Stromal cell of bone marrow (primary cell): Measurements from ENCODE around the gene TRAF7.

Experiments used
- DNase-seq: peaks from one replicate; pipeline ENCODE4 v3.0.0-alpha.2; 2012; ENCODE audit warnings: low read depth

TRAF7 gene

DNA sequence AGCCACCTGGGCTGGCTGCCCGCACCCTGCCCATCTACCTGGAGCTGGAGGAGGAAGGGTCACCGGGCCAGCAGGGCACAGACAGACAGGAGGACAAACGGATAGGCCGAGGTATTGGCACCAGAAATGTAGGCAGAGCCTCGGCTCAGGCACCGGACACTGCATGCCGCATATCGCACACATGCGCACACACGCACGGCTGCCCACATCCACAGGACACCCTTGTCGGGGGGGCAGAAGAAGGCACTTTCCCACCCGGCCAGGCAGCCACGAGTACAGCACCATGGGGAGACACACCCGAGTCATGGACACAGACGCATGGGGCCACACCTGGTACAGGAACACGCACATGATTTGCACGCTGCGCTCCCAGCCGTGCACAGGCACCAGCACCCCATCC lies 26.4 kb downstream of the TRAF7 start:
- DNase-seq = no peak

DNA sequence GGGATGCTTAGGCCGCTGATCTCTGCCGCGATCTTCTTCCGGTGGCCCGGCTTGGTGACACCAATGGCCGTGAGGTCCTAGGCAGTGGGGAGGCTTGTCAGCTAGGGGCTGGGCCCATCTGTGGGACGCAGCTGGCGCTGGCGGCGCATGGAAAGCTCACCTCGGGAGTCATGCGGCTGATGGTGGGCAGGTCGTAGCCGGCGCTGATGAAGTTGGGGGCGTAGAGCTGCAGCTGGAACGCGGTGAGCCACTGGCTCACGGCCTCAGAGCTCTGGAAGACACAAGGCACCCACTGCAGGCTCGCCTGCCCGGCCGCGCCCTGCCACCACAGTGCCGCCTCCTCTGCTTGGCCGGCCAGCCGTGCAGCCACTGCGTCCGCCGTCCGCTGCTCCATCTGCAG lies 28.1 kb downstream of the TRAF7 start:
- no peak for DNase-seq

DNA sequence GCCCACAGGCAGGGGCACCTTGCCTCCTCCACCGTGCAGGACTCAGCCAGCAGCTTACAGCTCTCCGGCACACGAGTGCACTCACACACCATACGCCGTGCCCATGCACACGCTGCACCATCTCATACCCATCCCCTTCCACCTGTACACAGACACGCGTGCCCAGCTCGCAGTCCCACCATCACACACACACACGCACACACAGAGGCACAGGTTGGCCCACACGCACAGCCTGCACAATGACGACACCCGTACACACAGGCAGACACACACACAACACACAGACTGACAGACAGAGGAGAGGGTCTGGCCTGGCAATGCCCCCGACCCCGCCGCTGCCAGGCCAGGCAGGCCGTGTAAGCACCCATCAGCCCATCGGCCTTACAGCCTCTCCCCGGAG lies 28.8 kb downstream of the TRAF7 start:
- DNase-seq = no peak

DNA sequence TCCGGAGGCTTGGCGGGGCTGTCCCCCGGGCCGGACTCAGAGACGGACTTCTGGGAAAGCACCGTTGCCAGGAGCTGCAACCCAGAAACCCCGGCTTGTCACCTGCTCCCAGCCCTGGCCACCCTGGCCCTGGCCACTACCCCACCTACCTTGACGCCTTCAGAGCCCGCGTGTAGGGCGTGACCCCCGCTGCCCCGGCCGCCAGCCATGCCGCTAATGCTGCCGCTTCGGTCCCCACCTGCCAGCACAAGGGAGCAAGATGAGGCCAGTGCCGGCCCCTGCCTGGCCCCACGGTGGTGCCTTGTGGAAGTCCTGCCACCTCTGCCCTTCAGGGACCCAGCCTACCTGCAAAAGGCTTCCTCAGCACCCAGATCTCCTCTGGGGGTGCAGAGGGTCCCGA lies 29.4 kb downstream of the TRAF7 start:
- no peak for DNase-seq

DNA sequence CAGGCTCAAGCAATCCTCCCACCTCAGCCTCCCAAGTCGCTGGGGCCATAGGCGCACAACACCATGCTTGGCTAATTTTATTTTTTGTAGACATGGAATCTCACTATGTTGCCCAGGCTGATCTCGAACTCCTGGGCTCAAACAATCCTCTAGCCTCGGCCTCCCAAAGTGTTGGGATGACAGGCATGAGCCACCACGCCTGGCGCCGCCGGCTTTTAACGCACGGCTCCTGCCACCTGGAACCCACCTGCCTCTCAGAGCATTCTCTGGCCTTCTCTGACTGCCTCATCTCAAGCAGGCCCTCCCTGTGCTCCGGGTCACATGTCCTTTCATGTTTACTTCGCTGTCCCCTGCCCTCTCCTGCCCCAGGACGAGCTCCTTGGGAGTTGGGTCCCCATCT lies 30.5 kb downstream of the TRAF7 start:
- DNase-seq = no peak

DNA sequence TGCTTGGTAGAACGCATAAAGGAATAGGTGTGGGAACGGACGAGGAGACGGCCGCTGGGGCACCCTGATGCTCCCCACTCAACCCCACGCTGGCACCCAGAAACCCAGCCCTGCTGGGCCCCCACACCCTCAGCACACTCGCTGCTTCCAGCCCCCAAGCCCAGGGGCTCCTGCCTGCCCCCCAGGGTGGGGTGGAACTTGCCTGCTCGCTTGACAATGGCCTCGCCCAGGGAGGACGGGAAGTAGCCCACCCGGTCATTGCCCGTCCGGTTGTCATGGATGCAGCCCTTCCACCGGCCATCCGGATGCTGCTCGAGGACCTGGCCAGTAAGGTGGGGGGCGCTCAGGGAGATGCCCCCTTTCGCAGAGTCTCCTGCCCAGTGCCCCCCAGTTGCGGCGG lies 30.9 kb downstream of the TRAF7 start:
- no peak for DNase-seq

DNA sequence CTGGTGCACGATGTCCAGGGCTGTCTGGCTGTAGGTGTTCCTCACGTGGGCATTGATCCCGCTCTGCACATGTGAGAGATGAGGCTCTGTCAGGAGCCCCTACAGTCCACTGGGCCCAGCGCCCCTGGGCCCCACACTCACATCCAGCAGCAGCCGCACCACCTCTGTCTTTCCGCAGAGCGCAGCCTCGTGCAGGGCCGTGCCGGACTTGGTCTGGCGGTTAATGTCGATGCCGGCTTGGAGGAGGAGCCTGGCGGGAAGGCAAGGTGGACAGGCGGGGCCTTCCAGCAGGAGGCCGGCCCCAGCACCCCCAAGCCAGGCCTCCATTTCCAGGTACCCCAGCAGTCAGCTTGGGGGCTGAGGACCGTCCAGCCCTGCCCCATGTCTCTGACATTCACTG lies 31.6 kb downstream of the TRAF7 start:
- no peak for DNase-seq

DNA sequence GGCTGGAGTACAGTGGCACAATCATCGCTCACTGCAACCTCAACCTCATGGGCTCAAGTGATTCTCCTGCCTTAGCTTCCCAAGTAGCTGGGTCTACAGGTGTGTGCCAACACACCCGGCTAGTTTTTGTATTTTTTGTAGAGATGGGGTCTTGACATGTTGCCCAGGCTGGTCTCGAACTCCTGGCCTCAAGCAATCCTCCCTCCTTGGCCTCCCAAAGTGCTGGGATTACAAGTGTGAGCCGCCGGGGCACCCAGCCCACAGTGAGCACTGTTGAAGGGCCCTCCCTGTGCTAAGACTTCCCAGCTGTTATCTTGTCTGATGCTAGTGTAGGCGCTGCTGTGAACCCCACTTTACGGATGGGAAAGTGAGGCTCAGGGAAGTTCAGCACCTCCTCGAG lies 32.8 kb downstream of the TRAF7 start:
- DNase-seq = no peak

DNA sequence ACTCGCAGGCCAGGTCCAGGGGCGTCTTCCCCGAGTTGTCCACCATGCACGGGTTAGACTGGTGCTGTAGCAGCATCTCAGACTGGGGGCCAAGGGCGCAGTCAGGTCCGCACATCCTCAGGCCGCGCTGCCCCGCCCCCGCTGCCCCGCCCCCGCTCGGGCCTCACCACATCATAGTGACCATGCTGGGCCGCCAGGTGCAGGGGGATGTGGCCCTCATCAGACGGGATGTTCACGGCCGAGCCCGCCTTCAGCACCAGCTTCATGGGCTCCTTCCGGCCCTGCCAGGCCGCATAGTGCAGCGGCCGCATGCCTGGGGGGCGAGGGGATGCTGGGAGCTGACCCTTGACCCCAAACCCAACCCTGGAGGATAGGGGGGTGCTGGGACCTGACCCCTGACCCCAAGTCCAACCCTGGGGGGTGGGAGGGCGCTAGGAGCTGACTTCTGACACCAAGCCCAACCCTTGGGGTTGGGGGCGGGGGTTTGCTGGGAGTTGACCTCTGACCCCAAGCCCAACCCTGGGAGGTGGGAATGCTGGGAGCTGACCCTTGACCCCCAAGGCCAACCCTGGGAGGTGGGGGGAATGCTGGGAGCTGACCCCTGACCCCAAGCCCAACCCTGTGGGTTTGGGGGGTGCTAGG lies 33.8 kb downstream of the TRAF7 start:
- no peak for DNase-seq

DNA sequence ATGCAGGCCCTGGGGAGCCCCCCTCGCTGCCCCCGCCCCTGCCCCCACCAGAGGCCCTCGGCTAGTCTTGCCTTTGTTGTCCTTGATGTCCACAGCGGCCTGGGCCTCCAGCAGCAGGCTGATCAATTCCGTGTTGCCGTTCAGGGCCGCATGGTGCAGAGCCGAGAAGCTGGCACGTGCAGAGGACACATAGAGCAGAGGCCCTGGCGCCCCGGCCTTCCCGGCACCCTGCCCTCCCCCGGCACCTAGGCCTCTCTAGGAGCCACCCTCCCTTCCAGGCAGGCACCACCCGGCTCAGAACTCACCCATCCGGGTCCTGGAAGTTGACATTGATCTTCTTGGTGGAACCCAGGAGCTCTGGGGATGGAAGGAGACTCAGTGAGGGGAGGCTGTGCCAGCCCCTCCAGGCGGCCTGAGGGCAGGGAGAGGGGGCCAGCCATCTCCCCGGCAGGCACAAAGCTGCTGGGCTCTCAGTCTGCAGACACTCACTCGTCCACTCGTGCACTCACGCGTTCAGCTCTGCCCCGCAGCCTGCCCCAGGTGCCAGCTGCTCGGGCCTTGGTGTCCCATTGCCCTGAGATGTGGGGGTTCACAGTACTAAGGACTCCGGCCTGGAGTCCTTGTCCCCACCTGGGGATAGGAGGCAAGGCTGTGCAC lies 34.5 kb downstream of the TRAF7 start:
- no peak for DNase-seq

DNA sequence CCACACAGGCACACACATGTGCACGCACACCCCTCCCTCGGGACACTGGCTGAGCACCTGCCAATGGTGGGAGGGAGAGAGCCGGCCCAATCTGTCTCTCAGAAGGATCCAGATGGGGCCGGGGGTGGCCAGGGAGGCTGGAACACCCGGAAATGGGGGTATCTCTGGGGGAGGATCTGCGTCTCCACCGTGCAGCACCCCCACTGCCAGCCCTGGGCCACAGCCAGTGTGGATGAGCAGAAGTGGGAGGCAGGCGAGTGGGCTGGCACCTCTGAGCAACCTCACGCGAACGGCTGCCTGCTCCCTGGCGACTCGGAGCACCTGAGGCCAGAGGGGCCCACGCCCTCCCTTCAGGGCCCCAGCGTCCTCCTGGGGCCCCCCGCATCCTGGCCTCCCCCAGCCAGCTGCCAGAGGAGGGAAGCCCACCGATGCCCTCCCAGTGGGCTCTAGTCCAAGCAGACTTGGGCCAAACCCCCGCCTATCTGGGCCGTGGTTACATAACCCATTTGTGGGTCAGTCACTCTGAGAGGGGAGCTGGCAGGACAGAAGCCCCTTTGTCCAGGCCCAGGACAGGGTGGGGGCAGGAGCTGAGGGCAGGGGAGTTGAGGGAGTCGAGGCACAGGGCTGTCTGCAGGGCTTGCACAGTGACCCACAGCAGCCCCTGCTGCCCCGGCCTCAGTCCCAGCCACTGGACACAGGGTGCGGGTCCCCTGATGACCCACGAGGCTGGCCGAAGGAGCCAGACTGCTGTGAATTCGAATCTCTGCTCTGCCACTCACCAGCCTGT lies 35.3 kb downstream of the TRAF7 start:
- no peak for DNase-seq

DNA sequence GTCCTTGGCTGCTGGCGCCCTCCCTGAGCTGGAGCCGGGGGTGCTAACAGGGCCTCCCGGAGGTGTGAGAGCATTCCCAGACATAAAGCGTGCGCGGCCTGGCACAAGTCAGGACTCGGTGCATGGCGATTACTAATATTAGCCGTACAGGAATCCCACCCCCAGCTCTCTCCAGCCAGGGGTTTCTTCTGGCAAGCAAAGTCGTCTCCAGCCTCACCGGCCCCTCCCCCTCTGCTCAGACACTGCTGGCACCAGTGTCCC lies 35.8 kb downstream of the TRAF7 start:
- no peak for DNase-seq

DNA sequence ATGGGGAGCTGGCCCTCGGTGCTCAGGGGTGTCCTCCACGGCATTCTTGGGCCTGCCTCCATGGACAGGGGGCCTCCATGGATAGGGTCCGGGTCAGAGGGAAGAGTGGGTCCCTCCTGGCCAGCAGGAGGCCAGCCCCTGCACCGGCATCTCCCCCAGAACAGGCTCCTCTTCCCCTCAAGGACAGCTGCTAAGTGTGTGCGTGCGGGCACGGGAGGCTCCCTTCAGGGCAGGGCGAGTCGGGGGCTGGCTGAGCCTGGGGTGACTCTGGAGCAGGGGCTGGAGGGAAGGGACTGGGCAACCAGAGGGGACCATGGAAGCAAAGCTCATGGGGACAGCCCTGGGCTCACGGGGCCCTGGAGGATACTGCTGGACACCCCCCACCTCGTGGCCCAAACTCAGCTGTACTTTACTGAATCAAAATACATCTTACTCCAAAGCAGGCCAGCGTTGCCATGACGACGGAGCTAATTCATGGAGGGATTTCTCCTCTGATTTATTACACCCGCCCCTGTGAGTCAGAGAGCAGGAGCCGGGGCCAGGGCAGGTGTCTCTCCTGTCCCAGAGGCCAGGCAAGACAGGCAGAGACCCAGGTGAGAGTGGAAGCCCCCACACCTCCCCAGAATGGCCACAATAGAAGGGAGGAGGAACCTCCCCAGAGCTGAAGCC lies 38.7 kb downstream of the TRAF7 start:
- DNase-seq = peak; percentile 13

DNA sequence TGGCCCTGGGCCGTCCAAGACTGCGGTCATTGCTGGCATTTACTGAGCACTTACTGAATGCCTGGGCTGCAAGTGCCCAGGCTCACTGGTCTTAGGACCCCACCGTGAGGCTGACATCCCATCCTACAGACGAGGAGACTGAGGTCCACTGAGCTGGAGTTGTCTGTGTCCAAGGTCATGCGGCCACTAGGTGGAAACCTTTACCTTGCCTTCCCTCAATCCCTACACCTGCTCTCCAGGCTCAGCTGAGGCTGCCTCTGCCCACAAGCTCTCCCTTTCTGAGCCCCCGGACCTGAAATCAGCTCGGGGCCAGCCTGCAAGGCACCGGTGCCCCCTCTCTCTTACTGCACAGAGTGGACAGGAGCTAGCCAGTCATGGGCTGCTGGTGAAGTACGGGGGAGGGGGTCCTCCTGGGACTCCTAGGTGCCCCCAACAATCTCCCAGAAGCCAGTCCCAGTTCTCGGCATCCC lies 39.3 kb downstream of the TRAF7 start:
- no peak for DNase-seq

DNA sequence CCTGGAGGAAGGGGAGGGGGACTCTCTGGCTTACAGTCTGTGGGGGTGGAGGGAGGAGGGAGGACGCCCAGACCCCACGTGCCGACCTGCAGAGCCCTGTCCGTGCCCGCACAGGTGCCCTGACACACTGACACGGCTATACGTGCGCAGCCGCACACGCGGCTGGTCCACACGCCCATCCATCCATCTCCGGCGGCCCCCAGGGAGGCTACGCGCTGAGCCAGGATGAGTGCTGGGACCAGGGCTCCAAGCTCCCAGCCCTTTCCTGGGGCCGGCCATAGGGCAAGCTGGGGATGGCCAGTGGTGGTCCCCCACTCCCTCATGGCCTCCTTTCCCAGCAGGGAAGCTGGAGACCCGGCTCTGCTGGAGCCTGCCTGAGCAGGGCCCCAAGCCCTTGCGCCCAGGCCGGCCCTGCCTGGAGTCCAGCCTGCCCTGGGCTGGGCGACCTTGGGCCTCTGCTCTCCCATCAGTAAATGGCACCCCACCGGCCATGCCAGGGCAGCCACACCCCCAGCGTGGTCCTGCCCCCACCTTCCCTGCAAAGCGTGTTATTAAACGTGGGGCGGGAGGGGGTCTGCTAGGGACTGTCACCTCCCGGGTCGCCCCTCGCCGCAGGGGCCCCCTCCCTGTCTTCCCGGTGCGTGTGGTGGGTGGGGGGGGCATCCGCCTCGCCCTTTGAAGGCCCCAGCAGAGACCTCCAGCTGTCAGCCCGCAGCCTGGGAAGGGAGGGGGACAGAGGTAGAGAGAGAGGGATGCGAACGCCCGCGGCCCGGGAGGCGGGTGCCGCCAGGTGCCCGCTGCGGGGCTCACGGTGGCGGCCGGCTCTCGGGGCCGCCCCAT lies 40.0 kb downstream of the TRAF7 start:
- no peak for DNase-seq

DNA sequence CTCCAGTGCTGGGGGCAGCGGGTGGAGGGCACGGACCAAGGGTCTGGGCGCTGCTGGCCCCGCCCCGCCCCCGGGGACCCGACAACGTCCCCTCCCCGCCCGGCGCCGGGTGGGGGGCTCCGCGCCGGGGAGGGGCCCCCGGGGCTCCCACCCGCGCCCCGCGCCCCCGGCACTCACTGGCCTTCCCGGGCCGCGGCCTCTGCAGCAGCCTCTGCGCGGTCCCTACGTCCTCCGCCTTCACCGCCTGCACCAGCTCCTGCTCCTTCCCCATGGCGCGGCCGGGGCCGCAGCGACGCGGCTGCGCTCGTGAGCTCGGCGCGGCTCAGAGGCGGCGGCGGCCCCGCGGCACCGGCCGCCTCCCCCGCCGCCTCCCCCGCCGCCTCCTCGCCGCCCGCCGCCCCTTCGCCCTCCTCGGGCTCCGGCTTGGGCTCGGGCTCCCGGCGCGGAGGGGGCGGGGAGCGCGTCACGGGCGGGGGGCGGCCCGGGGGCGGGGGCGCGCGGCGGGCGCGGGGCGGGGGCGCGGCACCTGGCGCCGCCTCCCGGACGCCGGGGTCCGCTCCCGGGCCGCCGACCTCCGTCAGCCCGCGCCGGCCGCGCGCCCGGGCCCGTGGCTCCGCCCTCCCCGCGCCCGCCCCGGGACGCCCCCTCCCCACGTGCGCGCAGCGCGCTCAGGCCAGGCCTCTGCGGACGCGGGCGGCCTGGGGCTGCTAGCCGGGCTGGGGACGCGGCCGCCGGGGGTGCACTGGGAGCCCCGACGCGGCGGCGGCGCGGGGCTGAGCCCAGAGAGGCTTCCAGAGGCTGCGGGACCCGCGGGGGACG lies 40.8 kb downstream of the TRAF7 start, which contains the start of gene CASKIN1:
TSS of gene CASKIN1 (minus strand) at position 444 of the 819 bp plus-strand sequence. CDS start at position 271, 173 bp downstream.
- DNase-seq = no peak

DNA sequence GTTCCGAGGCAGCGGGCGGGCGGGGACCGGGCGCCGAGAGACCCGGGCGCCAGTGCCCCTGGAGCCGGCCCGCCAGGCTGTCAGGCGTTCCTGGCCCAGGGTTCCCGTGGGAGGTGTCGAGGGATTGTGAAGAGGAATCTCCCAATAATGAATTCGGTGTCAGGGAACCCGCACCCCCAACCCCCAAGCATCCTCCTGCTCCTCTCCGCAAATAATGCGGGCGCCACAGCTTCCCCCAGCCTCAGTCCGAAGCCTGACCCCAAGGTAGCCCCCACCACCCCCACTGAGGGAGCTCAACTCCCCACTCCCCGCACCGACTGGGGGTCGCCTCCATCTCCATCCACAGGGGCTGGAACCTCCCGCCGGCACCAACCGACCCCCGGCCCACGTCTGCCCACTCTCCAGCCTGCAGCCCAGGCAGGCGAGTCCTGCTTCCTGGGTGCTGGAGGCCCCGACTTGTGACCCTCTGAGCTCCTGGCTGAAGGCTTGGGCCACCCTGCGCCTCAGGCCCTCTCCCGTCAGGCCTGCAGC lies 41.5 kb downstream of the TRAF7 start:
- no peak for DNase-seq

DNA sequence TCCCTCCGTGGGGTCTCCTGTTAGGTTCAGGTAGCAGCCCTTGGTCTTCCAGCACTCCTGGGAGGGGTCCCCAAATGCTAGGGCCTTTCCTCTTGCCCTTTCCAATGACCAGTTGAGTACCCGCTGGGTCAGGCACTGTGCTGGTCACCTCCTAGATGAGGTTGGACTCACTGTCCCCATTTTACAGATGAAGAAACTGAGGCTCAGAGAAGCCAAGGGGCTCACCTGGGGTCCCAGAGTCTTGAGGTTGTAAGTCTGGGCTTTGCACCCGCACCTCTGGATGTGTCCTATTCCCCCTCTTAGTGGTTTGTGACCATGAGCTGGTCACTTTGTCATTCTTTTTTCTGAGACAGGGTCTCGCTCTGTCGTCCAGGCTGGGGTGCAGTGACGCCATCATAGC lies 42.2 kb downstream of the TRAF7 start:
- no peak for DNase-seq

DNA sequence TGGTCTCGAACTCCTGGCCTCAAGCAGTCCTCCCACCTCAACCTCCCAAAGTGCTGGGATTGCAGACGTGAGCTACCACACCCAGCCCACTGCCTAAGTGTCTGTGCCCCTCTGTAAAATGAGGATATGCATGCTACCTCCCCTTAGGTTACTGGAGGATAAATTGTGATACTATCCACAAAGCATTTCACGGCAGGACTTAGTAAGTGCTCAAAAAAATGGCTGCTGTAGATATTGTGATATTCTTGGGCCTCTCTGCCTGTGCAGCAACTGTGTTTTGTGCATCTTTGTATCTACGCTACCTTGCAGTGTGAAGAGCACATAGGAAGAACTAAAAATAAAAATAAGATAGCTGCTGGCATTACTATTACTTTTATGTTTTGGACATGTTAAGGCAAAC lies 42.7 kb downstream of the TRAF7 start:
- no peak for DNase-seq

DNA sequence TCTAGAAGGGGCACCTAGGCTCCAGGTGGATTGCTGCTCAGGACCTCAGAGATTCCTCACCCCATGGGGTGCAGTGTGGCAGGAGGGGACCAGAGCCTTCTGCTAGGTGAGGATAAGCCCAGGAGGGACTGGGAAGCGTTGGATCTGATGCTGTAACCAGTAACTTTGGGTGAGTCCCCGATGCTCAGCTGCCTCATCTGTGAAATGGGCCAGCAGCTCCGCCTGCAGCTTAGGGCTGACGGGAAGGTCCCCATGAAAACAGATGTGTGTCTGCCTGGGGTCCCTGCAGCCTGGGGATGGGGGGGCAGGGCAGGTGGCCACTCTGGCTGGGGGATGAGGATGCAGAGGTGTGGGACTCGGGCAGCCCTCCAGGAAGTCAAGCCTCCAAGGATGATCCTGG lies 43.5 kb downstream of the TRAF7 start:
- DNase-seq = no peak

DNA sequence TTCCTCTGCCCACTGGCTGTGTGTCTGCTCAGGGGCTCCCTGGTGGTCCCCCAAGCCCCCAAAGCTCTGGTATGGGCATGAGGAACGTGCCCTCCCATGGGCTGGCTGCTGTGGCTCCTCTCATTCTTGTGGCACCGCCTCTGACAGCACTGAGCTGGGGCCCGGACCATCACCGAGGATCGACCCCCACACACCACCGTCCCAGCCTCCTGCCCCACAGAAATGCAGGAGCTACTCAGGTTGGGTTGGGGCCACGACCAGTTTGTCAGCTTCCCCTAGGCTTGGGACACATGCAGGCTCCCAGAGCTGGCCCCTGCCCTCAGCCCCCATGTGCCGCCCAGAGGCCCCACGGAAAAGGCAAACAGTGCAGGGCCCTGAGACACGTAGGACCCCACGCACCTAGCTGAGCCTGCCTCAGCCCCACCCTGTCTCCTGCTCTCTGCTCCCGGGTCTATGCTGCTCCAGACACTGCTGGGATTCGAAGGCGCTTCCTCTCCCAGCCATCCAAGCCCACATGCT lies 44.1 kb downstream of the TRAF7 start:
- DNase-seq = no peak
